Measurements from ENCODE around the gene NEK4.
"Not testable (repeated sequence)": the region's sequence is repeated elsewhere in the genome, so short reads cannot be mapped to it uniquely, and the experiment has no call there.

NEK4 gene

DNA sequence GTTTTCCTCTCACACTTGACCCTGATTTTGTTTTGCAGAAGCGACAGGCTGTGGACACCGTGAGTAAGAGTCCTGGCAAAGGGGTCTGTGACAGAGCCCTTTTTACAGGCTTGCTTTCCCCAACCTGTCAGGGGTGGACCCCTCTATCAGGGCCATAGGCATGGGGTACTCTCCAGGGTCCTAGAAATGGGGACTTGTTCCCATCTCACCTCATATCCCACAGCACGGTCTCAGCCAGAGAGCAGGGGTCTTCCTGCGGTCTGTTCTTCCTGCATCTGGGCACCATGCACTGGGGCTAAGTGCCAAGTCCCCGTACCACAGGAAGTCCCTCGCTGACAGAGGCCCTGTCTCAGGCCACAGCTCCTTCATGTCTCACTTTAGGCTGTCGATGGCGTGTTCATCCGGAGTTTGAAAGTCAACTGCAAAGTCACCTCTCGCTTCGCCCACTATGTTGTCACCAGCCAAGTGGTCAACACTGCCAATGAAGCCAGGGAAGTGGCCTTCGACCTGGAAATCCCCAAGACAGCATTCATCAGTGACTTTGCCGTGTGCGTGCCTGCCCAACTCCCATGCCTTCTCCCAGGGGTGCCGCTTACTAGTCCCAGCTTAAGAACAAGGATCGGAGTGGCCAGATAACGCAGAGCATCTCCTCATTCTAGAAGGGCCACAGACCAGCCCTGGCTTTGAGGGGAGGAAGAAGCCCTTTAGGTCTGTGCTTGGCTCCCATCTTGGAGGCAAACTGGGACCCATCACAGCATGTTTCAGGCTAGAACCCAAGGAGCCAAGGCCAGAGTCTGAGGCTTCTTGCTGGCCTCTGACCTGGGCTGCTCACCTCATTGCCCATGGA is 7.4 kb upstream of the NEK4 start:
- no peak for DNase-seq (ENCODE audit: low spot score)

DNA sequence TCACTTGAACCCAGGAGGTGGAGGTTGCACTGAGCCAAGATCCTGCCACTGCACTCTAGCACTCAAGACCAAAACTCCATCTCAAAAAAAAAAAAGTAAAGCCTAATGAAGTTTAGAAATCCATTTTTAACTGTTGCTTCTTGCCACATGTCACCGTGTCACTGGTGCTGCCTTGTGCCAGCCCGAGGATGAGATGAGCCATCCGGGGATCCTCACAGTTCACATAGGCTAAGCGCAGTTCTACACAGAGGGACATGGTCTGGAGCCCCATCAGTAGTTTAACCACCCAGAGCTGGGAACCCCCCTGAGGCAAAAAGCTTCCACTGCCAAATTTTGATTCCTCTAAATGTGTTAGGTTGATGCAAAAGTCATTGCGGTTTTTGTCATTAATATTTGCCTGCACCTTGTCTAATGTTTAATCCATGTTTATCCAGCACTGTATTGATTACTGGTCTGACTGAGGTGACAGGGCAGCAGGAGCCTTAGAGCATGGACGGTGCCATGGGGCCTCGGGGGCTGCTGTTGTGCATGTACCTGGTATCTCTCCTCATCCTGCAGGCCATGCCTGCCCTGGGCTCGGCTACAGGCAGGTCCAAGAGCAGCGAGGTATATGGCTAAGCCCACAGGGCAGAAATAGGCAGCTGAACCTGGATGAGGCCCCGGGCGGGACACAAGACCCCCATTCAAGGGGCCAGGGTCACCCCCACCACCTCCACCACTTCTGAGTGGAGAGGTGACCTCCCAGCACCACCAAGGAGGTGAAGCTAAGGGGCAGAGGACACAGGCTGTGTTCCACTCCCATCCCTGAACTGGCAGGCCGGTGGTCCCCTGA is 6.6 kb upstream of the NEK4 start, which contains the start of gene ITIH1:
Gene ITIH1, plus strand, starts transcription at position 473 of the 832 bp plus-strand sequence. Its CDS starts 17 bp downstream, at position 490.
- DNase-seq (ENCODE audit: low spot score) = no peak

DNA sequence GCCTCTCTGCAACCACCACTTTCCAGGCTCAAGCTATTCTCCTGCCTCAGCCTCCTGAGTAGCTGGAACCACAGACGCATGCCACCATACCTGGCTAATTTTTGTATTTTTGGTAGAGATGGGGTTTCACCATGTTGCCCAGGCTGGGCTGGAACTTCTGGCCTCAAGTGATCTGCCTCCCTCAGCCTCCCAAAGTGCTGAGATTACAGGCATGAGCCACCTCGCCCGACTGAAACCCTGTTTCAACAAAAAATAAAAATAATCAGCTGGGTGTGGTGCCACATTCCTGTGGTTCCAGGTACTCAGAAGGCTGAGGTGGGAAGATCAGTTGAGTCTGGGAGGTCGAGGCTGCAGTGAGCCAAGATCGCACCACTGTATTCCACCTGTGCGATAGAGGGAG is 5.7 kb upstream of the NEK4 start:
- not testable (repeated sequence) for DNase-seq (ENCODE audit: low spot score)

DNA sequence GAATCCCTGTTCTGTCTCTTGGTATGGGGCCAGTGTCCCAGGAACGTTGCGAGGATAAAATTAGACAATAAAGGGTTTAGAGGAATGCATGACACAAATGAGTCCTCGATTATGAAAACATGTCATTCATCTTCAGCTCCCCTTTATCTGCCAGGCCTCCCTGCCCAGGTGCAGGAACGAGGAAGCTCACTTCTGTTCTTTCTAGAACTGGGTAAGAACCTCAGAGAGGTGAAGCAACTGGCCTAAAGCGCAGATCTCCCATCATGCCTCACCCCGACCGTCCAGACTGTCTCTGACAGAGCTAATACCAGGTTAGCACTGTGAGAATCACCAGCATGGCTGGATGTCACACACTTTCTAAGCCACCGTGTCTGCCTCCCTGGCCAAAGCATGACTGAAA is 5.1 kb upstream of the NEK4 start:
- DNase-seq (ENCODE audit: low spot score) = no peak

DNA sequence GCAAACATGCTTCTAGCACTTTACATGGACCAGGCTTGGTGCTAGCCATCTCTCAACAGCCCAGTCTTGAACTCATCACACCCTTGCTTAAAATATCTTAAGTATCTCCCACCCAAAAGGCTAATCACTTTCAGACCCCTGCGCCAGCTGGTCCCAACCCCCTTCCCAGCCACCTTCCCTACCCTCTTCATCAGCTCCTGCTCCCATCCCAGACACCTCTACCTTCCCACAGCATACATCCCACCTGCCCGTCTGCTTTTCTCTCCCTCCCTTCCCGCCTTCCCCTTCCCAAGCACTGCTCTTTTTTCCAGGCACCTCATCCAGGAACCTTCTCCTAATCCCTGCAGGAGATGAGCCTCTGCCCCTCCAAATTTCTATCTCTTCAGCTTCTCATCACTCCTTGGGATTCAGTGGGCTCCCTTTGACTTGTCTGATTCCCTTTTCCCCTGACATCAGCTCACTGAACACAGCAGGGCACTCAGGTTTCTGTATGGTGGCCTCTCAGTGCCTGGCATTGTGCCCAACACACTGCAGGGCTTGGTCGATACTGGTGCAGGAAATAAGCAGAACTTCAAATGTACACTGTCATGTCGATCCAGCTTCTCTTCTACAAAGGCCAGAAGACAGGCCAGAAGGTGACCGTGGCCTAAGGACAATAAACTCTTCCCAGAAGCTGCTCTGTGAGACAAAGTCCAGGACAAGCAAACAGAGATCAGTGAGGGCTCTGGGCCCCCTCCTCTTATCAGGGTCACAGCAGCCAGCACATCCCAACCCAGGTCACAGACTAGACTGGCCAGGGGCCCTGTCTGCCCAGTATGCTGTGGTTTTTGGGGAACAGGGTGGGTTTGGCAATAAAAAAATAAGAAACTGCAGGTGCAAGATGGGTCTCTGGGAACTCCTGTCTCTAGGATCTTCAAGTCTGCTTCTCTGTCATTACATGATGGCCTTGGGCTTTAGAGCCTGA is 4.4 kb upstream of the NEK4 start:
- DNase-seq (ENCODE audit: low spot score) = no peak

DNA sequence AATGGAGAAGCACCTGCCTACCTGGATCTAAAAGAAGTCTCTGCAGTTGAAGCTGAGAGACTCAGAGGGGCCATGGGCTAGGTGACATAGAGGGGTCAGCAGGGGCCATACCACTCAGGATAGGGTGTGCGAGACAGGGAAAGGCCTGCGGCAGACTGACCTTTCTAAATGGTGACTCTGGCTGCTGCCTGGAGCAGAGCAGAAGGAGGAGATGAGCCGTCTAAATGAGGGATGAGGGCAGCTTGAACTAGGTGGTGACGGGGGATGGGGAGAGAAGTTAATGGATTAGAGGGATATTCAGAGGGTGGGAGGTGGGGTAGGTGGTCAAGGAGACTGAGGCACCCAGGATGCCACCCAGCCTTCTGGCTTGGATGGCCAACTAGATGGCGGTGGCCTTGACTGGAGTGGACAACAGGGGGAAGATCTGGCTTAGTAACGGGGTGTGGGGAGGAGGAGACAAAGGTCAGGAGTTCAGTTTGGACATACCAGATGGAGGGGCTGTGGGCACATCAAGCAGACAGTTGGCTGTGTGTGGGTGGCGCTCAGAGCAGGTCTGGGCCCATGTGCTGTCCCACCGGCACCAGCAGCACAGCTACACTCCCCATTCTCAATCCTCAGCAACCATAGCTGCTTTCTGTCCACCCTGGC is 3.5 kb upstream of the NEK4 start:
- DNase-seq (ENCODE audit: low spot score) = no peak

DNA sequence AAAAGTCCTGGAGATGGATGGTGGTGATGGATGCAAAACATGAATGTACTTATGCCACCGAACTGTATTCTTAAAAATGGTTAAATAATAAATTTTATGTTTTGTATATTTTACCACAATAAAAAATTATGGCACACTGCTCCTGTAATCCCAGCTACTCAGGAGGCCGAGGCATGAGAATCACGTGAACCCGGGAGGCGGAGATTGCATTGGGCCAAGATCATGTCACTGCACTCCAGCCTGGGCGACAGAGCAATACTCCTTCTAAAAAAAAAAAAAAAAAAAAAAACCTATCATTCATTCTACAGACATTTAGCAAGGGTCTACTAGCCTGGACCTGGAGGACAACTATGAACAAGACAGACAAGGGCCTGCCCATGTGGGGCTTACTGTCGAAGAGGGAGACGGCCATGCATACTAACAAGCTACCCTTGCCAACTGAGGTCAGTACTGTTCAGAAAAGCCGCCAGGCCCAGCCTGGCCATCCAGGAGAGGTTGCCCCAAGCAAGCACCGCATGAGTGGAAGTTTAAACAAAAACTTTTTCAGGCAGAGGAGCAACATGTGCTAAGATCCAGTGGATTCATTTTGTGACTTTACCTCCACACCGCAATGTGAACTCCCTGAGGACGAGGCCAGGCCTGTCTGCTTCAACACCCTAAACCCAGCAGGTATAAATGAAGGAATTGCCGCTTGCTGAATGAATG is 2.8 kb upstream of the NEK4 start:
- no peak for DNase-seq (ENCODE audit: low spot score)

DNA sequence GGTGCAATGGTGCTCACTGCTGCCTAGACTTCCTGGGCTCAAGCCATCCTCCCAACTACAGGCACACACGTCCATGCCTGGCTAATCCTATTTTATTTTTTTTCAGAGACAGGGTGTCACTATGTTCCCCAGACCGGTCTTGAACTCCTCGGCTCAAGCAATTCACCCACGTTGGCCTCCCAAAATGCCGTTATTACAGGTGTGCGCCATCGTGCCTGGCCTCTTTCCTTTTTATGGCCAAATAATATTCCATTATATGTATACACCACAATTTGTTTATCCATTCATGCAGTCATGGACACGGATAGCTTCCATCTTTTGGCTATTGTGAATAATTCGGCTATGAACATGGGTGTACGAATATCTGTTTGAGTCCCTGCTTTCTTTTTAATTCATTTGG is 962 bp upstream of the NEK4 start:
- no peak for DNase-seq (ENCODE audit: low spot score)

DNA sequence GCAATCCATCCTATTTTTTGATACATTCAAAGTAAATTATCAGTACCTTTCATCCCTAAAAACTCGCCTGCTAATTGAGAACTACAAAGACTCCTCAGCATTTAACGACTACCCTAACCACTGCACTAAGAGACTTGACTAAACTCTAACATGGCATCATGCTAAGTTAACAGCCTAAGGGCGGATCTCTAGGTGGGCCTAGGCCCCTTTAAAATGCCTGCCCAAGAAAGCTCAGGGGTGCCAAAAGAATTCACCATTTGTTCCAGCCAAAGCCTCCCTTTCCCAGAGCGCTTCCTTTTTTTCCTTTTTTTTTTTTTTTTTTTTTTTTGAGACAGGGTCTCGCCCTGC is 568 bp upstream of the NEK4 start:
- DNase-seq (ENCODE audit: low spot score) = no peak

DNA sequence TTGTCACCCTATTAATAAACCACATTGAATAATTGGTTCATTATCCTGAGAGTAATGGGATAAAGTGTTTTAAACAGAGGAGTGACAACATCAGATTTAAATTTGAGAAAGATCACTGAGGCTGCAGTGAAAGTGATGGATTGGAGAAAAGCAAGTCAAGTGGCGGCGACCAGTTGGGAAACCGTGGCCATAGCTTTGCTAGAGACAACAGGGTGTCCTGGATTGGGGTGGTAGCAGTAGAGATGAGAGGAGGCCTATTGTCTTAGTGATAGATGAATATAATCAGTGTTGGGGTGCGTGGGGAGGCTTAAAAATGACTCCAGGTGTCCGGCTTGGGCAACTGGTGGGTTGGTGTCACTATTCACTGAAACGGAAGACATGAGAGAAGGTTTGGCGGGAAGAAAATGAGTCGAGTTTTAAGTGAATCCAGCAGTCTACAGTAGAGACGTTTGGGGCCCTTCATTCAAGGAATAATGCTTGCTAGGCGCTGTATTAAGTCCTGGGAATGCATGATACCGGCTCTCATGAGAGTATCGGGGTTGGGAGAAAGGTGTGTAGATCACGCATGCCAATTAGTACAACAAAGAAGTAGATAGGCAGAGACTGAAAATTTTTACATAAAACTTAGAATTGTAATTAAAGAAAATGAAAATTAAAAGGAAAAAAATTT is 819 bp downstream of the NEK4 start:
- no peak for DNase-seq (ENCODE audit: low spot score)

DNA sequence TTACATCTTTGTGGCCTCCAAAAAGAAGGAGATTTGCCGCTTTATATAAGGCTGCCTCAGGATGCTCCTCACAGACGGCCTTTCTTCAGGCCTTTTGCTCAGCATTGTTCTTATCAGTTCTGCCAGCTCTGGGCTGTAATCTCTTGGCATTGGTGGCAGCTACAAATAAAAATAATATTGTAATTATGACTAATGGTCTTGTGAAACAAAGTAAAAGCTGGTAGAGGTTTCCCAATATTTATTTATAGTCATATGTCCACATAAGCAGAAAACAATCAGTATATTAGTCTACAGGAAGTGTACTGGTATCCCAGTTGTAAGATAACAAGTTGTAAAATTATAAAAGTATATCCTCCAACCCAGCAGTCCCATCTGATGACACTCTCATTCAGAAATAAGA is 7.3 kb downstream of the NEK4 start:
- no peak for DNase-seq (ENCODE audit: low spot score)

DNA sequence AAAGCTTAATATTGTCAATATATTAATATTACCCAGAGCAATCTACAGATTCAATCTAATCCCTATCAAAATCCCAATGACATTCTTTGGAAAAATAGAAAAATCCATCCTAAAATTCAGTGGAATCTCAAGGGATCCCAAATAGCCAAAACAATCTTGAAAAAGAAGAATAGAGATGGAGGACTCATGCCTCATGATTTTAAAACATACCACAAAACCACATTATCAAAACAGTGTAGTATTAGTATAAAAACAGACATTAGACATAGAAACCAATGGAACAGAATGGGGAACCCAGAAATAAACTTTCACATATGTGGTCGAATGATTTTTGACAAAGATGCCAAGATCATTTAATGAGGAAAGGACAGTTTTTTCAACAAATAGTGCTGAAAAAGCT is 14.6 kb downstream of the NEK4 start:
- no peak for DNase-seq (ENCODE audit: low spot score)

DNA sequence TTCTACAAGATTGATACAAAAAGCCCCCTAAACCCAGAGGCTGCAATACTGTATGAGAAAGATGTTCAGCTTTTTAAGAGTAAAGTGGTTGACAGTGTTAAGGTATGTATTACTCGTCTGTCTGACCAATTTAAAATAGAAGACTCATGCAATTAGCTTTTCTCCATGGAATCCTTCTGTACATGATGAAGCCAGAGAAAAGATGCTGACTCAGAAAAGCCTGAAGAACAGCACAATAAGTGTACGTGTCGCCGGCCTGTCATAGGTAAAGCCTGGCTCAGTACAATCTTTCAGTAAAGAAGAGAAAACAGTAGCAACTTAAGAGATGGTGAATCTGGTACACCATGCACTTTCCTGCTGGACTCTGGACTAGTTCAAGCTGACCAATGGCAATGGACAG is 16.4 kb downstream of the NEK4 start:
- no peak for DNase-seq (ENCODE audit: low spot score)

DNA sequence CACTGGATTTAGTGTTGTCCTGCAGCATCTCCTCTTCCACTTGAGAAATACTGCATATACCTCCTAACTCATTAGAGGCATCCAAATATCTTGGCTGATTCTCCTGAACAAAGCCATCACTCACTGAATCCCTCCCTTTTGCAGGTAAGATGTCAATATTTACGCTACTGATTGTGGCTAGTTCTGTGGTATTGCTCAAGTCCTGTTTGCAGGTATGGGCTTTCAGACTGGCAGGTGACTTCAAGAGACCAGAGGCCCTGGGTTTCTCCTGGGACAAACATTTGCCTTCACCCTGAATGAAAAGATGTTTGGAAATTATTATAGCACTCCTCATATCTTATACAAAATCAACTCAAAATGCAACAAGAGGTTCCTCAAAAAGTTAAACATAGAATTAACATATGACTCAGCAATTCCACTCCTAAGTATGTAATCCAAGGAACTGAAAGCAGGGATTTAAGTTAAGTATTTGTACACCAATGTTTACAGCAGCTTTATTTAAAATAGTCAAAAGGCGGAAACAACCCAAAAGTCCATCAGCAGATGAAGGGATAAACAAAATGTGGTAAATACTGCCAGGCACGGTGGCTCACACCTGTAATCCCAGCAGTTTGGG is 18.6 kb downstream of the NEK4 start:
- no peak for DNase-seq (ENCODE audit: low spot score)

DNA sequence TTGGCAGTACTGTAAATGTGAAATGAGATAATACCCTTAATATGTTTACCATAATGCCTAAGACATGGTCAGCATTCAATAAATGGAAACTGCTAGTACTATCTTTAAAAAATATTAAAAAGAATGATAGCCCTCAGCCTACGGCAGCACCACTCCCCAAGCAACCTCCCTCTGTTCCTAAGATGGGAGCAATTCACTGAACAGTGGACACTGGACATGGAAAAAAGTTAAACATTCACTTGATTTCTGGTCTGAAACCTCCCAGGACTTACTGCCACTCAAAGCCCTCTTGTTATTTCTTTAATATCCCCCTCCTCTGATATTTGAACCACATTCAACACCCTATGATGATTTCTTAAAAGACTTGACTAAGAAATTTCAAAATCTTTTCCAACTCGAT is 27.0 kb downstream of the NEK4 start:
- DNase-seq (ENCODE audit: low spot score) = no peak

DNA sequence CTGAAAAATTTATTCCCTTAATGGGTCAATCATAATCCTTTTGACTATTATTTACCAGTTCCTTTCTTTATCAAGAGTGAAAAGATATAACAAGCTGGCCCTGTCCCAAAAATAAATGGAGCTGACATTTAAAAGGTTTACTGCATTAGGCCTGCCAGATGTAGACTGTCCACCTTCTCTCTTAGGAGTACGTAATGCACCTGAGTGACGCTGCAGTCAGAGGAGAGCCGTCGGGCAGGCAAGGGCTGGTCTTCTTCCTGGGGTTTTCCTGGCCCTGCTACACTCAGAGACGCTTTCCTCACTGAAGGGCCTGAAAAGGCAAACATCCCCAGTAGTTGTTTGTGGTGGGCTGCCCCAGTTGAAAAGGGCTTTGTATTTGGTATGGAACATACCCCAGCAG is 27.6 kb downstream of the NEK4 start:
- DNase-seq (ENCODE audit: low spot score) = no peak

DNA sequence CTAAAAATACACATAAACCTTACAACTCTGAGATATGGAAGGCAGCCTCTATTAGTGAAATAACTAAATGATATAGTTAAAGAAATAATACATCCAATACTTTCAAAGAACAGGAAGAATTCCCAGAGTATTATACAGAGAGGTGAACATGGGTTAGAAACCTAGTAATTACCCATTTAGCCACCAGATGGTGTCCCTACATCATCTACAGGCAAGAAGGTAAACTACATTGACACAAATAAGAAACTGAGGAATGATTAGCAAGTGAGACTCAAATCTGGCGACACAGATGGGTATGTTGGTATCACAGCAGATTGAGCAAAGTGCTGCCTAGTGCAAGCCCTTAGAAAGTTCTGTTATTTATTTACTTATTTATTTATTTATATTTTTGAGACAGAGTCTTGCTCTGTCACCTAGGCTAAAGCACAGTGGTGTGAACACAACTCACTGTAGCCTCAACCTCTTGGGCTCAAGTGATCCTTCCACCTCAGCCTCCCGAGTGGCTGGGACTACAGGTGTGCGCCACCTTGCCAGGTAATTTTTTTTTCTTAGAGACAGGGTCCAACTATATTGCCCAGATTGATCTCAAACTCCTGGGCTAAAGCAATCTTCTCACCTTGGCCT is 28.2 kb downstream of the NEK4 start:
- DNase-seq (ENCODE audit: low spot score) = no peak

DNA sequence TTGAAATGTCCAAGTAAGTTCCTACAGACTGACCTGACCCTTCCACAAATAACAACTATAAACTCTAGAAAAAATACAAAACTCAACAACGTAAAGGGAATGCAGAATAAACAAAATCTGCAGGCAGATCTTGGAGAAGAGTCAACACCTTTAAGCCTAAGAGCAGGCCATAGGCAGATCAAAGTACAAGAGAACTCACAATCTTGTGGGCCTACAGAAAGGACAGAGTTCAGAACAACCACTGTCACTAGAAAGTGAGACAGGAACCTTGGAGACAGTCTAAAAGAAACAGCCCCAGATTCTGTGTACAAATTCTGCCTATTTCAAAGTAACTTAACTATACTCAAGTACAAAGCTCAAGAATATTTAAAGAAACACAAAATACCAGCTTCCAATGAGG is 31.0 kb downstream of the NEK4 start:
- DNase-seq (ENCODE audit: low spot score) = no peak

DNA sequence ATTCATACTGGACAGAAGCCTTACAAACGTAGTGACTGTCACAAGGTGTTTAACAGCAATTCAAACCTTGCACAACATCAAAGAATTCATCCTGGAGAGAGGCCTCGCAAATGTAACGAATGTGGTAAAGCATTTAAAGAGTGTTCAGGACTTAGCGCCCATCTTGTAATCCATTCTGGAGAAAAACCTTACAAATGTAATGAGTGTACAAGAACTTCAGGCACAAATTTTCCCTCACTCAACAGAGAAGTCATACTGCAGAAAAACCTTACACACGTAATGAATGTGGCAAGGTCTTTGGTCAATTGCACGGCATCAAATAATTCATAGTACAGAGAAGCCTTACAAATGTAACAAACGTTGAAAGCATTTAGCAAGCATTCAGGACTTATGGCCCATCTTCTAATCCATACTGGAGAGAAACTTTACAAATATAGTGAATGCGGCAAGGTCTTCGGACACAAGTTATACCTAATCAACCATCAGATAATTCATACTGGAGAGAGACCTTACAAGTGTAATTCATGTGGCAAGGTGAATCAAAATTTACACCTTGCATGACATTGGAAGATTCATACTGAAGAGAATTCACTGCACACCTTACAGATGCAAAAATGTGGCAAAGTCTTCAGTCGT is 37.4 kb downstream of the NEK4 start:
- no peak for DNase-seq (ENCODE audit: low spot score)

All from putamen (tissue), 1 donor.